Astrocyte (in vitro differentiated cells and primary cell): Measurements from ENCODE around the gene CROCC2. TPM values are rescaled to one million over a fixed set of nuclear protein-coding genes. Genes with fewer than 3 reads are reported as not detected.

Source experiments
- DNase-seq: peaks from one replicate; pipeline ENCODE4 v3.0.0-alpha.2; 2010; ENCODE audit warnings: low read depth
- FAIRE-seq: peaks from 2 replicates; lab custom pipeline; 2011; peaks lifted over from hg19 to GRCh38; lab: Jason Lieb, UNC
- H2AFZ ChIP-seq: 2 replicates; pipeline ENCODE4 v1.6.0; 2012; ENCODE audit warnings: low read depth, low read length, inconsistent platforms
- H3K27ac ChIP-seq: 2 replicates; pipeline ENCODE4 v1.5.1; 2011; ENCODE audit warnings: low read depth, low read length, inconsistent platforms
- H3K27me3 ChIP-seq: 2 replicates; pipeline ENCODE4 v1.6.0; 2011; ENCODE audit warnings: low read length, inconsistent platforms; ENCODE audit not compliant: insufficient read depth
- H3K36me3 ChIP-seq: 2 replicates; pipeline ENCODE4 v1.5.1; 2011; ENCODE audit warnings: low read length, inconsistent platforms; ENCODE audit not compliant: insufficient read depth
- H3K4me1 ChIP-seq: 2 replicates; pipeline ENCODE4 v1.5.1; 2011; ENCODE audit warnings: low read length, inconsistent platforms; ENCODE audit not compliant: insufficient read depth
- H3K4me2 ChIP-seq: 2 replicates; pipeline ENCODE4 v1.6.0; 2012; ENCODE audit warnings: low read length, inconsistent platforms
- H3K4me3 ChIP-seq: 2 replicates; pipeline ENCODE4 v1.5.1; 2011; ENCODE audit warnings: low read depth, mild to moderate bottlenecking, low read length, inconsistent platforms; ENCODE audit not compliant: insufficient read depth
- H3K79me2 ChIP-seq: 2 replicates; pipeline ENCODE4 v1.6.0; 2012; ENCODE audit warnings: mild to moderate bottlenecking, low read length, inconsistent platforms; ENCODE audit not compliant: insufficient read depth
- H3K9ac ChIP-seq: 2 replicates; pipeline ENCODE4 v1.6.0; 2012; ENCODE audit warnings: mild to moderate bottlenecking, low read length, inconsistent platforms
- H3K9me3 ChIP-seq: 2 replicates; pipeline ENCODE4 v1.5.1; 2012; ENCODE audit warnings: low read depth, mild to moderate bottlenecking, low read length, inconsistent platforms; ENCODE audit not compliant: insufficient read depth
- H4K20me1 ChIP-seq: 2 replicates; pipeline ENCODE4 v1.6.0; 2012; ENCODE audit warnings: low read length, inconsistent platforms; ENCODE audit not compliant: insufficient read depth
- H3K27ac Mint-ChIP-seq: one replicate; pipeline ENCODE4 v1.8.0; 2021; ENCODE audit warnings: mild to moderate bottlenecking, mixed read lengths; ENCODE audit not compliant: unreplicated experiment
- H3K27me3 Mint-ChIP-seq: one replicate; pipeline ENCODE4 v1.8.0; 2021; ENCODE audit warnings: low read depth, mixed read lengths; ENCODE audit not compliant: unreplicated experiment
- H3K36me3 Mint-ChIP-seq: one replicate; pipeline ENCODE4 v1.8.0; 2021; ENCODE audit warnings: low read depth, mixed read lengths; ENCODE audit not compliant: unreplicated experiment
- H3K4me1 Mint-ChIP-seq: one replicate; pipeline ENCODE4 v1.8.0; 2021; ENCODE audit warnings: low read depth, mixed read lengths; ENCODE audit not compliant: unreplicated experiment
- H3K4me3 Mint-ChIP-seq: one replicate; pipeline ENCODE4 v1.8.0; 2021; ENCODE audit warnings: mild to moderate bottlenecking, moderate library complexity, mixed read lengths; ENCODE audit not compliant: unreplicated experiment
- H3K9me3 Mint-ChIP-seq: one replicate; pipeline ENCODE4 v1.8.0; 2021; ENCODE audit warnings: mild to moderate bottlenecking, mixed read lengths; ENCODE audit not compliant: unreplicated experiment
- EZH2 ChIP-seq: IDR thresholded peaks from 2 replicates; pipeline ENCODE4 v1.6.1; 2012; ENCODE audit warnings: mild to moderate bottlenecking, low read length, inconsistent platforms; ENCODE audit not compliant: insufficient read depth
- total RNA-seq: library from RNA; stranded (reverse); gene quantifications from 2 replicates; pipeline ENCODE4 v1.2.1, GENCODE V29; 2021
- TF ChIP-seq, protein P1 (sequence below): IDR thresholded peaks from 2 replicates; pipeline ENCODE4 v1.5.1; 2011; ENCODE audit warnings: low read depth, mild to moderate bottlenecking, inconsistent platforms, low read length, moderate library complexity; ENCODE audit not compliant: insufficient read depth

The CROCC2 gene
- total RNA-seq, 1 donor from 2014 or later: not detected

DNA sequence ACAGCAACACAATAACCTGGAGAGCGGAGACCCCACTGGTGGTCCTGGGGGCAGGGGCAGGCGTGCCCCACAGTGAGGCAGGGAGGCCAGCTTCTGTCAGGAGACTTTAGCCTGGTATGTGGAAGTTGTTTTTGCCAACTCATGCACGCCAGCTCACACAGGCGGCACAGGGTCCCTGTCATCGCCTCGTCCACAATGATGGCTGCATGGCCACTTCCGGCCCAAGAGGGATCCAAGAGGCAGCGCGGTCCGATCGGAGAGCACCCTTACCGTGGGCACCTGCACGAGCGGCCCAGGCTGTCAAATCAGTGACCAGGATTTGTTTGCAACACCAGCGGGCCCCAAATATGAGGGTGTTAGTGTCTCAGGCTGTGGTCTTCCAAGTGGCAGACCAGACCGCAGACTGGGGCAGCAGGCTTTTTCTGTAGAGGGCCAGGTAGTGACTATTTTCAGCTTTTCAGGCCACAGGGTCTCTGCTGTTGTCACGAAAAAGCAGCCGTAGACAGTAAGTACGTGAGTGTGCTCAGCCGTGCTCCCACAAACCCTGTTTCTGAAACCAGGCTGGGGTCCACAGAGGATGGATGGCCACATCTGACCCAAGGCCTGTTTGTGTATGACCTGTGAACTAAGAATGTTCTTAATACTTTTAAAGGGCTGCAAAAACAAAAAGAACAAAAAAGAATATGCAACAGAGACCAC, 113.5 kb downstream of the CROCC2 start:
- Histone ChIP-seq H3K4me1 (no peaks in the 10 kb centered on the region), H3K27ac (no peak overlapping the region), H4K20me1 (no peaks in the 10 kb centered on the region), H3K4me2 (no peak overlapping the region), H3K79me2 (no peaks in the 10 kb centered on the region), H3K4me3 (no peak overlapping the region), H3K36me3 (no peaks in the 10 kb centered on the region), H3K27me3 (no peaks in the 10 kb centered on the region), H3K9ac (no peak overlapping the region), H2AFZ (no peak overlapping the region), H3K9me3 (peaks cover 3% of the 10 kb centered on the region)
- Mint-ChIP-seq H3K36me3 (peaks cover 3% of the 10 kb centered on the region), H3K4me3 (peak overlapping the region; percentile 27), H3K27me3 (peaks cover 24% of the 10 kb centered on the region), H3K27ac (no peak overlapping the region), H3K4me1 (no peaks in the 10 kb centered on the region), H3K9me3 (peaks cover 13% of the 10 kb centered on the region)
- DNase-seq (no peak), FAIRE-seq (no peak)
- TF ChIP-seq EZH2: no peak
- TF ChIP-seq, protein P1, sequence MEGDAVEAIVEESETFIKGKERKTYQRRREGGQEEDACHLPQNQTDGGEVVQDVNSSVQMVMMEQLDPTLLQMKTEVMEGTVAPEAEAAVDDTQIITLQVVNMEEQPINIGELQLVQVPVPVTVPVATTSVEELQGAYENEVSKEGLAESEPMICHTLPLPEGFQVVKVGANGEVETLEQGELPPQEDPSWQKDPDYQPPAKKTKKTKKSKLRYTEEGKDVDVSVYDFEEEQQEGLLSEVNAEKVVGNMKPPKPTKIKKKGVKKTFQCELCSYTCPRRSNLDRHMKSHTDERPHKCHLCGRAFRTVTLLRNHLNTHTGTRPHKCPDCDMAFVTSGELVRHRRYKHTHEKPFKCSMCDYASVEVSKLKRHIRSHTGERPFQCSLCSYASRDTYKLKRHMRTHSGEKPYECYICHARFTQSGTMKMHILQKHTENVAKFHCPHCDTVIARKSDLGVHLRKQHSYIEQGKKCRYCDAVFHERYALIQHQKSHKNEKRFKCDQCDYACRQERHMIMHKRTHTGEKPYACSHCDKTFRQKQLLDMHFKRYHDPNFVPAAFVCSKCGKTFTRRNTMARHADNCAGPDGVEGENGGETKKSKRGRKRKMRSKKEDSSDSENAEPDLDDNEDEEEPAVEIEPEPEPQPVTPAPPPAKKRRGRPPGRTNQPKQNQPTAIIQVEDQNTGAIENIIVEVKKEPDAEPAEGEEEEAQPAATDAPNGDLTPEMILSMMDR: no peak

DNA sequence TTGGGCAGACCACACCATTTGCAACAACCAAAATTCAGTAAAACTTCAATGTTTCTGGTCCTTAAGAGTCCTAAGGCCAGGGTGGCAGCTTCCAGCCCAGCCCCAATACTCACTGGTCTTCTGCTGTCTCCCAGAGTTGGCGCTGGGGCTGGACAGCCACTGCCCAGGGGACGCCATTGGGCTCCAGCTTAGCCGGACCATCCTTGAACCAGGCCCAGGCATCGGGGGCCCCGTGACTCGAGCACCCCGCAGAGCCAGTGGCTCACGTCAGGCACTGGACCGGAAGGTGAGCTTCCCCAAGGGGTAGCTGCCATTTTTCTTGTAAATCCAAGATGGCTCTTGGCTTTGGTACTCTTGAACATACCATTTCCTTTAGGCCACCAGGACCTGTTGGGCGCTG, 114.1 kb downstream of the CROCC2 start:
- H4K20me1 ChIP-seq: no peaks in the 10 kb centered on the region
- H3K4me2 ChIP-seq: no peak overlapping the region
- no peak overlapping the region for H3K4me3 ChIP-seq
- H3K36me3 ChIP-seq: no peaks in the 10 kb centered on the region
- H3K27ac Mint-ChIP-seq: no peak overlapping the region
- H3K79me2 ChIP-seq: no peaks in the 10 kb centered on the region
- H3K9me3 ChIP-seq: peaks cover 9% of the 10 kb centered on the region
- H3K4me1 ChIP-seq: no peaks in the 10 kb centered on the region
- no peak for DNase-seq
- H3K27ac ChIP-seq: no peak overlapping the region
- FAIRE-seq: no peak
- no peak for TF ChIP-seq EZH2
- TF ChIP-seq, protein P1: no peak
- no peaks in the 10 kb centered on the region for H3K4me1 Mint-ChIP-seq
- H3K9me3 Mint-ChIP-seq: peaks cover 13% of the 10 kb centered on the region
- peaks cover 3% of the 10 kb centered on the region for H3K36me3 Mint-ChIP-seq
- no peak overlapping the region for H3K9ac ChIP-seq
- no peak overlapping the region for H3K4me3 Mint-ChIP-seq
- H3K27me3 Mint-ChIP-seq: peaks cover 23% of the 10 kb centered on the region
- H3K27me3 ChIP-seq: no peaks in the 10 kb centered on the region
- H2AFZ ChIP-seq: no peak overlapping the region

DNA sequence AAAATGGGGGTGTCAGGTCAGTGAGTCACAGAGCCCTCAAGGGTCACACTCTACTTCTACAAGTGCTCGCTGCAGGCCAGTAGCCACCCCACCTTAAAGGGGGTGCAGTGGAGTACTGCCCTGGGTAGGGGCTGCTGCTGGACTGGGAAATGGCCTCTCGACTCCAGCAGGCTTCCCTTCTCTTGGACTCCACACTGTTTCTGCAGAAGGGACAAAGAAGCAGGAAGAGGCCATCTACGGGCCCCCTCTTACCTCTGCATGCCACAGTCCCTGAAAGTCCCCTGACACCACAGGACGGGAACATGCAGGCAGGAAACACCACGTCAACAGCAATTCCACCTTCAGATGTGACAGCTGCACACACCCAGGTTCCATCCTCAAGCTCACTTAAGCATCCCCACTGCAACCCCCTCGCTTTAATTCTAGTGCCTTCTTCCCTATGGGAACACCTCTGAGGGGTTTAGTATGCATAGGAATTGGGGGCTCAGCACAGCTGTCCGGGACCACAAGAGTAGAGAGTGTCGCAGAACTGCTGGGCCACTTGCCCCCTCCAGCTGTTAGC, 114.6 kb downstream of the CROCC2 start:
- no peaks in the 10 kb centered on the region for H3K27me3 ChIP-seq
- DNase-seq (no peak), FAIRE-seq (no peak)
- peaks cover 3% of the 10 kb centered on the region for H3K36me3 Mint-ChIP-seq
- H4K20me1 ChIP-seq: no peaks in the 10 kb centered on the region
- H3K4me1 Mint-ChIP-seq: no peaks in the 10 kb centered on the region
- peaks cover 20% of the 10 kb centered on the region for H3K27me3 Mint-ChIP-seq
- no peak overlapping the region for H3K4me3 Mint-ChIP-seq
- H3K9ac ChIP-seq: no peak overlapping the region
- no peaks in the 10 kb centered on the region for H3K79me2 ChIP-seq
- H2AFZ ChIP-seq: no peak overlapping the region
- no peak overlapping the region for H3K27ac ChIP-seq
- no peaks in the 10 kb centered on the region for H3K36me3 ChIP-seq
- H3K4me1 ChIP-seq: no peaks in the 10 kb centered on the region
- no peak overlapping the region for H3K4me2 ChIP-seq
- peaks cover 9% of the 10 kb centered on the region for H3K9me3 ChIP-seq
- no peak for TF ChIP-seq EZH2
- TF ChIP-seq, protein P1: no peak
- H3K27ac Mint-ChIP-seq: no peak overlapping the region
- peaks cover 16% of the 10 kb centered on the region for H3K9me3 Mint-ChIP-seq
- no peak overlapping the region for H3K4me3 ChIP-seq
